H1 (cell line): ENCODE data around the gene TXNRD3. TPM values are rescaled to one million over a fixed set of nuclear protein-coding genes. Genes with fewer than 3 reads are reported as not detected.
A peak's percentile ranks its signal among the peaks of the same experiment; 100 is the strongest.

ENCODE experiments used
- CTCF ChIA-PET: fragments of 300-600 bp; sonication (Branson Sonifier 250); formaldehyde crosslinking; loops from one replicate; lab custom pipeline; 2021; ENCODE audit not compliant: partially characterized antibody; lab: Charles Lee
- POLR2A ChIA-PET: fragments of 300-600 bp; sonication (Branson Sonifier 250); formaldehyde crosslinking; loops from one replicate; lab custom pipeline; 2021; ENCODE audit warnings: inconsistent platforms; ENCODE audit not compliant: partially characterized antibody; lab: Charles Lee
- DNase-seq, 2 experiments: peaks; one replicate each; pipeline versions ENCODE4 v3.0.0 to v3.0.0-alpha.2; 2010 to 2022; ENCODE audit warnings: low spot score in 2 of 2, low read depth in 1 of 2, mixed read lengths in 1 of 2
- FAIRE-seq: peaks from 2 replicates; lab custom pipeline; 2011; peaks lifted over from hg19 to GRCh38; lab: Jason Lieb, UNC
- H2AFZ ChIP-seq: 2 replicates; pipeline ENCODE4 v1.8.1; 2012; ENCODE audit warnings: low read length, inconsistent platforms
- H2AK5ac ChIP-seq: 2 replicates; pipeline ENCODE4 v1.6.1; 2013; ENCODE audit warnings: low read depth, low read length
- H2BK120ac ChIP-seq: replicated peaks from 2 replicates; pipeline ENCODE3; 2013; ENCODE audit warnings: low read depth, low read length, inconsistent platforms
- H2BK12ac ChIP-seq: 2 replicates; pipeline ENCODE4 v1.6.1; 2013; ENCODE audit warnings: low read depth, low read length
- H2BK15ac ChIP-seq: 2 replicates; pipeline ENCODE4 v1.6.1; 2013; ENCODE audit warnings: low read length
- H2BK20ac ChIP-seq: 2 replicates; pipeline ENCODE4 v1.6.1; 2013; ENCODE audit warnings: low read length
- H2BK5ac ChIP-seq: 2 replicates; pipeline ENCODE4 v1.6.1; 2013; ENCODE audit warnings: low read depth, low read length
- H3K14ac ChIP-seq: 2 replicates; pipeline ENCODE4 v1.6.1; 2013; ENCODE audit warnings: inconsistent platforms; ENCODE audit not compliant: insufficient read length
- H3K18ac ChIP-seq: 2 replicates; pipeline ENCODE4 v1.6.1; 2013; ENCODE audit warnings: low read length; ENCODE audit errors: extremely low read depth
- H3K23ac ChIP-seq: 2 replicates; pipeline ENCODE4 v1.6.1; 2013; ENCODE audit warnings: inconsistent platforms; ENCODE audit not compliant: insufficient read length
- H3K23me2 ChIP-seq: 2 replicates; pipeline ENCODE4 v1.6.1; 2013; ENCODE audit warnings: low read depth, low read length
- H3K27ac ChIP-seq: 2 replicates; pipeline ENCODE4 v1.6.1; 2011; ENCODE audit warnings: low read depth, low read length, inconsistent platforms
- H3K27me3 ChIP-seq, 4 experiments: replicated peaks in 1 of 4; 1 replicate in 1 of 4; 2 replicates in 3 of 4; pipeline versions ENCODE4 v1.6.1 to v1.8.1; 2011 to 2013; ENCODE audit warnings: low read length in 3 of 4, mild to moderate bottlenecking in 3 of 4, inconsistent platforms in 2 of 4, mixed read lengths in 2 of 4, moderate library complexity in 1 of 4; ENCODE audit not compliant: control insufficient read depth in 3 of 4, insufficient read depth in 3 of 4; ENCODE audit errors: extremely low read depth in 1 of 4
- H3K36me3 ChIP-seq, 4 experiments: 2 replicates each; pipeline versions ENCODE4 v1.6.1 to v1.8.1; 2011 to 2013; ENCODE audit warnings: mild to moderate bottlenecking in 4 of 4, low read length in 3 of 4, moderate library complexity in 2 of 4, control low read depth in 1 of 4, inconsistent platforms in 1 of 4; ENCODE audit not compliant: insufficient read depth in 4 of 4, control insufficient read depth in 2 of 4
- H3K4ac ChIP-seq: replicated peaks from 2 replicates; pipeline ENCODE3; 2013; ENCODE audit warnings: low read length, low read depth, mixed read lengths, inconsistent platforms; ENCODE audit not compliant: insufficient read length
- H3K4me1 ChIP-seq, 4 experiments: replicated peaks in 1 of 4; 1 replicate in 1 of 4; 2 replicates in 3 of 4; pipeline versions ENCODE4 v1.6.1 to v1.8.1; 2011 to 2013; ENCODE audit warnings: low read length in 3 of 4, inconsistent platforms in 2 of 4, mixed read lengths in 1 of 4; ENCODE audit not compliant: insufficient read depth in 4 of 4, control insufficient read depth in 3 of 4
- H3K4me2 ChIP-seq, 2 experiments: 2 replicates each; pipeline versions ENCODE4 v1.6.1 to v1.8.1; 2011 to 2013; ENCODE audit warnings: low read depth in 2 of 2, low read length in 2 of 2, control low read depth in 1 of 2, inconsistent platforms in 1 of 2, mild to moderate bottlenecking in 1 of 2; ENCODE audit not compliant: insufficient read depth in 1 of 2
- H3K4me3 ChIP-seq, 4 experiments: fragments of 200-600, 300-600 bp in 1 of 4; sonication (generic), shearing (Covaris generic), sonication (Bioruptor Twin) in 1 of 4; 2 replicates each; pipeline versions ENCODE4 v1.5.1 to v1.8.1; 2011 to 2016; ENCODE audit warnings: low read length in 4 of 4, low read depth in 3 of 4, control low read depth in 2 of 4, inconsistent platforms in 2 of 4, mild to moderate bottlenecking in 2 of 4, mixed read lengths in 1 of 4, moderate library complexity in 1 of 4; ENCODE audit not compliant: insufficient read depth in 2 of 4; ENCODE audit errors: extremely low read depth in 1 of 4
- H3K56ac ChIP-seq: replicated peaks from 2 replicates; pipeline ENCODE3; 2013; ENCODE audit warnings: low read depth, mild to moderate bottlenecking, mixed read lengths, low read length, inconsistent platforms; ENCODE audit not compliant: insufficient read length
- H3K79me1 ChIP-seq: 2 replicates; pipeline ENCODE4 v1.6.1; 2013; ENCODE audit warnings: low read depth, low read length, control low read depth
- H3K79me2 ChIP-seq, 2 experiments: 2 replicates each; pipeline versions ENCODE4 v1.6.1 to v1.8.1; 2012 to 2013; ENCODE audit warnings: low read length in 2 of 2, mild to moderate bottlenecking in 2 of 2, inconsistent platforms in 1 of 2; ENCODE audit not compliant: insufficient read depth in 2 of 2, control insufficient read depth in 1 of 2
- H3K9ac ChIP-seq, 4 experiments: replicated peaks in 1 of 4; 1 replicate in 1 of 4; 2 replicates in 3 of 4; pipeline versions ENCODE4 v1.6.1 to v1.8.1; 2011 to 2013; ENCODE audit warnings: low read depth in 3 of 4, low read length in 3 of 4, control low read depth in 2 of 4, mild to moderate bottlenecking in 2 of 4, moderate library complexity in 2 of 4, inconsistent platforms in 1 of 4; ENCODE audit errors: extremely low read depth in 1 of 4
- H3K9me3 ChIP-seq, 2 experiments: 2 replicates each; pipeline versions ENCODE4 v1.6.1 to v1.8.1; 2012 to 2013; ENCODE audit warnings: mild to moderate bottlenecking in 2 of 2, moderate library complexity in 2 of 2, control low read depth in 1 of 2, inconsistent platforms in 1 of 2, low read depth in 1 of 2, low read length in 1 of 2, mixed read lengths in 1 of 2; ENCODE audit not compliant: insufficient read depth in 2 of 2
- H4K20me1 ChIP-seq, 2 experiments: replicated peaks in 1 of 2; 2 replicates each; pipeline versions ENCODE3 to v1.8.1; 2011 to 2013; ENCODE audit warnings: inconsistent platforms in 2 of 2, low read length in 2 of 2, mild to moderate bottlenecking in 1 of 2; ENCODE audit not compliant: insufficient read depth in 2 of 2, control insufficient read depth in 1 of 2
- H4K5ac ChIP-seq: 2 replicates; pipeline ENCODE4 v1.6.1; 2013; ENCODE audit warnings: low read length, low read depth, mixed read lengths, inconsistent platforms; ENCODE audit not compliant: insufficient read length
- H4K8ac ChIP-seq: 2 replicates; pipeline ENCODE4 v1.8.0; 2013; ENCODE audit warnings: mild to moderate bottlenecking, moderate library complexity, low read length, inconsistent platforms; ENCODE audit not compliant: insufficient read depth; ENCODE audit errors: extremely low read depth
- H4K91ac ChIP-seq: replicated peaks from 2 replicates; pipeline ENCODE3; 2013; ENCODE audit warnings: low read length, mixed read lengths, inconsistent platforms; ENCODE audit not compliant: insufficient read length
- BCL11A ChIP-seq, 2 experiments: IDR thresholded peaks; one replicate each; pipeline ENCODE4 v1.6.1; 2011; ENCODE audit warnings: low read depth in 2 of 2, low read length in 2 of 2, mild to moderate bottlenecking in 2 of 2
- CBX8 ChIP-seq: fragments of 300-800, 300-1000 bp; sonication (generic); IDR thresholded peaks from 2 replicates; pipeline ENCODE4 v1.7.1; 2016; ENCODE audit warnings: low read depth, low read length, borderline replicate concordance
- CEBPB ChIP-seq: IDR thresholded peaks from 2 replicates; pipeline ENCODE4 v1.6.1; 2012; ENCODE audit warnings: low read depth, low read length
- KDM5A ChIP-seq: fragments of 200-600 bp; IDR thresholded peaks from 2 replicates; pipeline ENCODE4 v1.7.1; 2012; ENCODE audit warnings: mild to moderate bottlenecking, low read length, inconsistent platforms, mixed read lengths
- MAFK ChIP-seq: IDR thresholded peaks from 2 replicates; pipeline ENCODE4 v1.6.1; 2012; ENCODE audit warnings: low read depth, mild to moderate bottlenecking, improper control_type of control experiment, low read length
- POU5F1 ChIP-seq: IDR thresholded peaks from 2 replicates; pipeline ENCODE4 v1.6.1; 2011; ENCODE audit warnings: low read depth, mild to moderate bottlenecking, low read length, moderate library complexity
- RXRA ChIP-seq: IDR thresholded peaks from 2 replicates; pipeline ENCODE4 v1.6.1; 2011; ENCODE audit warnings: low read depth, mild to moderate bottlenecking, low read length, moderate library complexity; ENCODE audit not compliant: insufficient read depth
- SAP30 ChIP-seq: fragments of 300-600 bp; sonication (generic); IDR thresholded peaks from 2 replicates; pipeline ENCODE4 v1.7.1; 2012; ENCODE audit warnings: low read length, moderate library complexity, mild to moderate bottlenecking, inconsistent platforms; ENCODE audit not compliant: insufficient read depth, insufficient replicate concordance
- SIRT6 ChIP-seq: IDR thresholded peaks from one replicate; pipeline ENCODE4 v1.7.1; 2012; ENCODE audit warnings: low read length, inconsistent platforms
- SRF ChIP-seq: IDR thresholded peaks from 2 replicates; pipeline ENCODE4 v1.6.1; 2011; ENCODE audit warnings: mild to moderate bottlenecking, low read depth, low read length, moderate library complexity
- TEAD4 ChIP-seq: IDR thresholded peaks from 2 replicates; pipeline ENCODE4 v1.6.1; 2012; ENCODE audit warnings: low read depth, low read length, inconsistent platforms, mixed read lengths
- WGBS, 2 experiments: shearing (Covaris generic) in 1 of 2; methylation state at CpG; one replicate each; pipeline versions ENCODE4 v1.1.6 to v1.1.7; 2013 to 2015; ENCODE audit warnings: low lambda C conversion rate in 2 of 2, mixed read lengths in 2 of 2, inconsistent platforms in 1 of 2, low coverage in 1 of 2, missing lambda C conversion rate in 1 of 2; ENCODE audit not compliant: insufficient replicate concordance in 2 of 2, insufficient coverage in 1 of 2, insufficient read length in 1 of 2; ENCODE audit errors: extremely low coverage in 1 of 2, missing lambda C conversion rate in 1 of 2; 5-methylcytosine and 5-hydroxymethylcytosine counted together
- polyA plus RNA-seq, 7 experiments: library from polyadenylated mRNA; depleted of rRNA in 3 of 7; stranded (reverse) in 5 of 7; unstranded in 2 of 7; fragments of >200 nt in 5 of 7; fragments of 200-250 nt in 2 of 7; gene quantifications; 1 replicate in 5 of 7; 2 replicates in 1 of 7; 4 replicates in 1 of 7; pipeline versions ENCODE4 v1.2.1 to v1.2.3, GENCODE V29; 2011 to 2013; ENCODE audit warnings: missing spikeins in 2 of 7, mixed read lengths in 2 of 7
- total RNA-seq: library from RNA; stranded (reverse); fragmentation: NEBNext Ultra II Directional; extraction: Animal tissue kit (Norgen Biotek cat#: 25700); gene quantifications from 2 replicates; pipeline ENCODE4 v1.2.1, GENCODE V29; 2021

Gene TXNRD3
- total and polyA plus RNA-seq, 2 of the 8 experiments (the other 6 are each of a cell fraction or from before 2014, with no cell fraction given) = 3.4 to 4.3 TPM

GRCh38 chr3:126655887-126656286 lies 963 bp upstream of the TXNRD3 start:
- Histone ChIP-seq H3K79me2 (no peaks in the 10 kb centered on the region), H3K4me2 (peak overlapping the region in 1 of 2 experiments; percentile 89; a peak in 1 of 4 replicates), H3K9ac (no peak overlapping the region), H3K14ac (no peak overlapping the region), H2BK20ac (no peak overlapping the region), H2BK15ac (0 out of 2 replicates have a peak overlapping the region, but pooled peaks have one; percentile 53), H2BK5ac (no peak overlapping the region; the same call in 1 of the 2 replicates), H4K5ac (no peak overlapping the region), H3K4me3 (no peak overlapping the region), H3K27me3 (peaks cover 0 to 26% (median 10%) of the 10 kb centered on the region in 4 experiments; a peak in 6 of 7 replicates), H3K18ac (no peak overlapping the region), H4K91ac (no peak overlapping the region), H4K20me1 (no peaks in the 10 kb centered on the region), H3K56ac (no peak overlapping the region), H2AFZ (no peak overlapping the region), H3K27ac (no peak overlapping the region; the same call in 1 of the 2 replicates), H3K23me2 (no peaks in the 10 kb centered on the region), H3K9me3 (peaks cover 0 to 2% of the 10 kb centered on the region in 2 experiments; a peak in 1 of 4 replicates), H2BK12ac (peak overlapping the region; percentile 33; the same call in 1 of the 2 replicates), H3K23ac (no peak overlapping the region), H3K36me3 (no peaks in the 10 kb centered on the region), H2AK5ac (no peak overlapping the region), H3K4ac (no peak overlapping the region), H4K8ac (no peak overlapping the region), H3K79me1 (no peaks in the 10 kb centered on the region), H3K4me1 (peaks cover 0 to 2% (median 0%) of the 10 kb centered on the region in 4 experiments; a peak in 2 of 7 replicates), H2BK120ac (no peak overlapping the region)
- DNase-seq = no peak
- 91% methylated on average over 11 of the region's 11 CpGs; no CpG with 5 or more reads in 1 of the 2 experiments for WGBS, 2 experiments
- no peak for FAIRE-seq
- TF ChIP-seq CBX8 = no peak
- no peak for TF ChIP-seq MAFK
- TF ChIP-seq RXRA = no peak
- no peak for TF ChIP-seq KDM5A
- no peak for TF ChIP-seq BCL11A (IDR thresholded peaks at IDR 0.05; ENCODE audit: low read depth in 2 of 2, low read length in 2 of 2)
- TF ChIP-seq POU5F1 = no peak
- no peak for TF ChIP-seq SRF
- TF ChIP-seq CEBPB = no peak
- no peak for TF ChIP-seq SAP30
- no peak for TF ChIP-seq TEAD4
- TF ChIP-seq SIRT6 = no peak
- POLR2A ChIA-PET = no interaction called here
- CTCF ChIA-PET = interaction anchor here (1.4 kb wide), 1 partner anchor 23 kb away, joined by 3 read pairs; no protein-coding TSS in a partner anchor
